SU-DHL-6 (cell line): ENCODE results near the gene ZNF473.

Experiments
- CTCF ChIP-seq: fragments of 200-600 bp; sonication (generic); IDR thresholded peaks from one replicate; pipeline ENCODE4 v1.5.1; 2017; ENCODE audit warnings: antibody characterized with exemption, mild to moderate bottlenecking, low read length, moderate library complexity; ENCODE audit not compliant: insufficient read depth, poor library complexity, severe bottlenecking
- EZH2phosphoT487 ChIP-seq: fragments of 200-600 bp; sonication (generic), shearing (Covaris generic); conservative IDR thresholded peaks from 2 replicates; pipeline ENCODE4 v1.6.1; 2018; ENCODE audit warnings: mild to moderate bottlenecking, antibody characterized with exemption, low read length, moderate library complexity, mixed read lengths

DNA sequence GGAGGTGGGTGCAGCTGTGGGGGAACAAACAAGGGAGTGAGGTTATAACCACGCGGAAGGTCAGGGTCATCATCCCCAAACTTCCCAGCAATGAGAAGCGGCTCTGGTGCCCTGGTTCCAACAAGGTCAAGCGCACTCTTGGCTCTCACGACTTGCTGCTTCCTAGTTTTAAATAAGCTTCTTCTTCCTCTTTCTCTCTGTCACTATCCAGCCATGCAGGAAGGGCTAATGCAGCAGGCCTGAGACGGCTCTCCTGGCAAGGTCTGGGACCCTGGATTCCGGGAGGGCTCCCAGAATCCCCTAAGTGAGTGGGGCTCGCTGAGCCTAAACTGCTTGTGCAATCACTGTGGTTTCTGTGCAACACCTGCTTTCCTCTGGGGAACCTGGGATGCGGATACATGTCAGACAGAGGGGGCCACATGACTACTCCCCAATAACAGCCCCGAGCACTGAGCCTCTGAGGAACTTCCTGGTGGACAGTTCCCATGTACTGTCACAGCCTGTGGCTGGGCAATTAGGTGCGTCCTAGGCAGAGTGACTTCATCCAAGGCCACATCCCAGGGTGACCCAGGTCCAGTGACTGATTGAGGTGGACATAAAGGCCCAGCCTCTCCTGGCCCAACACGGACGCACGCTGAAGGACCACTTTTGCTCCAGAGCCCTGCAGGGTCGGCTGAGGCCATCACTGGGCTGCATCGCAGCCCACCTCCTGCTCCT, 24.8 kb upstream of the ZNF473 start:
- TF ChIP-seq CTCF (no peak), EZH2phosphoT487 (no peak)
